Fibroblast of pulmonary artery (primary cell): Measurements from ENCODE around the gene MRFAP1L1.
"Not testable (repeated sequence)": the region's sequence is repeated elsewhere in the genome, so short reads cannot be mapped to it uniquely, and the experiment has no call there.

Experiments used
- DNase-seq: peaks from one replicate; pipeline ENCODE4 v3.0.0-alpha.2; 2010; ENCODE audit warnings: low read depth
- H3K4me3 ChIP-seq: replicated peaks from 2 replicates; pipeline ENCODE4 v1.5.1; 2011; ENCODE audit warnings: low read depth, mild to moderate bottlenecking, control low read depth, low read length, moderate library complexity
- TF ChIP-seq, protein P1 (sequence below): IDR thresholded peaks from 2 replicates; pipeline ENCODE4 v1.5.1; 2011; ENCODE audit warnings: mild to moderate bottlenecking, control low read depth, low read length, inconsistent platforms; ENCODE audit errors: missing control alignments

MRFAP1L1 gene

DNA sequence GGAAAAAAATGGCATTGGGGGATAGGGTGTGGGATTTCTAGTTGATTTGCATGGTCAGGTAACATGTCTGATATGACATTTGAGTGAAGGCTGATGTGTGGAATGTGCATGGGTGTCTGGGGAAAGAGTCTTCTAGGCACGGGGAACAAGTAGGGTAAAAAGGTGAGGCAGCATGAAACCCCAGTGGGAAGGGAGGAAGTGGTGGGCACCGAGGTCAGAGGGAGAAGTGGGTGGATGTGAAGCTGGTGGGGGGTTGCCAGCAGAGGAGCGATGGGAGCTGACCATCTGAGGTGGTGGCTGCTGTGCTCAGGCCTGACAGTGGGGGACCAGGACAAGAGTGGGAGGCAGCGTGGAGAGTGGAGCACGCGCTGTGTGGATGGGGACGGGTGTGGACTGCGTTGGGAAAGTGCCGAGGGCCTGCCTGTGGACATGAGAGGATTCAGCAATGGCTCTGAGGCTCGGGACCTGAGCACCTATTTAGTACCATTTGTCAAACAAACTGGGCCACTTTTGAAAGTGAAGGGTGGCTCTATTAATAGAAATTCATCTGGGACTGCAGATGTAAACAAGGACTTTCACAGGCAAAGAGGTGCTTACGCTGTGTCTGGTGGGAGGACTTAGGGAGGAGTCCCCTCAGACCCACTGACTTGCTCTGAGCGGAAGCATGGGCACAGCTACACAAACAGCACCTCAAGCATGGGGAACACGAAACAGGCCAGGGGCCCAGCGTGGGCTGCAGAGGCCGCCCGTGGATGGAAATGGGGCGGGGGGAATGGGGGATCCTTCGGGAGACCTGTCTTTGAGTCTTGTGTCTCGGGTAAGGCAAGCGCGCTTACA, 32.7 kb downstream of the MRFAP1L1 start:
- TF ChIP-seq, protein P1, sequence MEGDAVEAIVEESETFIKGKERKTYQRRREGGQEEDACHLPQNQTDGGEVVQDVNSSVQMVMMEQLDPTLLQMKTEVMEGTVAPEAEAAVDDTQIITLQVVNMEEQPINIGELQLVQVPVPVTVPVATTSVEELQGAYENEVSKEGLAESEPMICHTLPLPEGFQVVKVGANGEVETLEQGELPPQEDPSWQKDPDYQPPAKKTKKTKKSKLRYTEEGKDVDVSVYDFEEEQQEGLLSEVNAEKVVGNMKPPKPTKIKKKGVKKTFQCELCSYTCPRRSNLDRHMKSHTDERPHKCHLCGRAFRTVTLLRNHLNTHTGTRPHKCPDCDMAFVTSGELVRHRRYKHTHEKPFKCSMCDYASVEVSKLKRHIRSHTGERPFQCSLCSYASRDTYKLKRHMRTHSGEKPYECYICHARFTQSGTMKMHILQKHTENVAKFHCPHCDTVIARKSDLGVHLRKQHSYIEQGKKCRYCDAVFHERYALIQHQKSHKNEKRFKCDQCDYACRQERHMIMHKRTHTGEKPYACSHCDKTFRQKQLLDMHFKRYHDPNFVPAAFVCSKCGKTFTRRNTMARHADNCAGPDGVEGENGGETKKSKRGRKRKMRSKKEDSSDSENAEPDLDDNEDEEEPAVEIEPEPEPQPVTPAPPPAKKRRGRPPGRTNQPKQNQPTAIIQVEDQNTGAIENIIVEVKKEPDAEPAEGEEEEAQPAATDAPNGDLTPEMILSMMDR: no peak

DNA sequence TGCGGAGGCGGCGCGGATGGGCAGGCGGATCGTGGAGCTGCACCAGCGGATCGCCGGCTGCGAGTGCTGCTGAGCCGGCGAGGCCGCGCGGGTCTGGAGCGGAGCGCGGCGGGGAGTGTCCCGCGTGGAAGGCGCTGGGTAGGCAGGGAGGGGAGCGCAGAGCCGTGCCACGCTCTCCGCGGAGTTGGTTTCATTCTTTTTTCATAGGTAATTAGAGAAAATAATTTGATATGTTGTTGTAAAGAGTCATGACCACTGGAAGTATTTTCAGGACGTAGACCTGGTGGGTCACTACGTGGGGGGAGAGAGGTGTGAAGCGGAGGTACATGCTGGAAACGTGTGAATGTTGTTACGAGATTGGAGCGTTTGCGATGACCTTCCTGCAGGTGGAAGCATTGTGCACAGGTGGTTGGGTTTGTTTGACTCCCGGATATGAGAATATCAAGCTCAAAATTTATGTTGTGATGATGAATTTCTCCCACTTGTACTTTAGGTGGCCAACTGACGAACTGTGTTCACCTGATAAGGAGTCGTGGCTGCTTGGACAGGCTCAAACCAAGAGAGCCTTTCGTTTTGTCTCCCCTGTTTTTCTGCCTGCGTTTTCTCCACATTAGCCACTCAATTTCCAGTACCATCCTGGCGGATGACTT, 35.0 kb downstream of the MRFAP1L1 start:
- DNase-seq: peak; percentile 41
- peak overlapping the region; percentile 67 for H3K4me3 ChIP-seq
- TF ChIP-seq, protein P1: peak; percentile 34

More for the DNA sequence above, 32.7 kb downstream of the MRFAP1L1 start:
- DNase-seq: no peak
- H3K4me3 ChIP-seq: no peak overlapping the region

DNA sequence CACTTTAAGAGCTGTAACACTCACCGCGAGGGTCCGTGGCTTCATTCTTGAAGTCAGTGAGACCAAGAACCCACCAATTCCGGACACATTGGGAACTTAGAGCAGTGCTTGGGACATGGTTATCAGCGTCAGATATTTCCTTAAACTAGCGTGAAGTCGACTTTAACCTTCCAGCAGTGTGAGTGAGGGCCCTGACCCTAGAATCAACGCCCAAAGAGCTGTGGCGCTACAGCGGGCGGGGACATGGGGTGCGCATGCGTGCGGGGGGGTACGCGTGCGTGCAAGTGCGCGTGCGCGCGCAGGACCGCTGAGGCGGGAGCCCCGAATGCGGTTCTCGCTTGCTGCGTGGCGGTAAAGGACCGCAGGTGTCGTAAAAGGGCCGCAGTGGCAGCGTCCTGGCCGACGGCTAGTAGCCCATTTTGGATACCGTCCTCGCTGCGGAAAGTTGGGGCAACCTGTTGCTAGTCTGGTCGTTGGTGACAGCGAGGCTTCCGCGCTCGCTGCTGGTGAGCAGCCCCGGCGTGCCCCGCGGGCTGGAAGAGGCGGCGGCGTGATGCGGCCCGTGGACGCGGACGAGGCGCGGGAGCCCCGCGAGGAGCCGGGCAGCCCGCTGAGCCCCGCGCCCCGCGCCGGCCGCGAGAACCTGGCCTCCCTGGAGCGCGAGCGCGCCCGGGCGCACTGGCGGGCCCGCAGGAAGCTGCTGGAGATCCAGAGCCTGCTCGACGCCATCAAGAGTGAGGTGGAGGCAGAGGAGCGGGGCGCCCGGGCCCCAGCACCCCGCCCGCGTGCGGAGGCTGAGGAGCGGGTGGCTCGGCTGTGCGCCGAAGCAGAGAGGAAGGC, 35.8 kb downstream of the MRFAP1L1 start:
- peak overlapping the region; percentile 67 for H3K4me3 ChIP-seq
- TF ChIP-seq, protein P1: no peak
- peak; percentile 96 for DNase-seq

DNA sequence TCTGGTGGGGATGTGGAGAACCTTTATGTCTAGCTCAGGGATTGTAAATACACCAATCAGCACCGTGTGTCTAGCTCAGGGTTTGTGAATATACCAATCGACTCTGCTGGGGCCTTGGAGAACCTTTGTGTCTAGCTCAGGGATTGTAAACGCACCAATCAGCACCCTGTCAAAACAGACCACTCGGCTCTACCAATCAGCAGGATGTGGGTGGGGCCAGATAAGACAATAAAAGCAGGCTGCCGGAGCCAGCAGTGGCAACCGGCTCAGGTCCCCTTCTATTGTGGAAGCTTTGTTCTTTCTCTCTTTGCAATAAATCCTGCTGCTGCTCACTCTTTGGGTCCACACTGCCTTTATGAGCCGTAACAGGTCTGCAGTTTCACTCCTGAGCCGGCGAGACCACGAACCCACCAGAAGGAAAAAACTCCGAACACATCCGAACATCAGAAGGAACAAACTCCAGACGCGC, 36.4 kb downstream of the MRFAP1L1 start:
- H3K4me3 ChIP-seq: peak overlapping the region; percentile 67

DNA sequence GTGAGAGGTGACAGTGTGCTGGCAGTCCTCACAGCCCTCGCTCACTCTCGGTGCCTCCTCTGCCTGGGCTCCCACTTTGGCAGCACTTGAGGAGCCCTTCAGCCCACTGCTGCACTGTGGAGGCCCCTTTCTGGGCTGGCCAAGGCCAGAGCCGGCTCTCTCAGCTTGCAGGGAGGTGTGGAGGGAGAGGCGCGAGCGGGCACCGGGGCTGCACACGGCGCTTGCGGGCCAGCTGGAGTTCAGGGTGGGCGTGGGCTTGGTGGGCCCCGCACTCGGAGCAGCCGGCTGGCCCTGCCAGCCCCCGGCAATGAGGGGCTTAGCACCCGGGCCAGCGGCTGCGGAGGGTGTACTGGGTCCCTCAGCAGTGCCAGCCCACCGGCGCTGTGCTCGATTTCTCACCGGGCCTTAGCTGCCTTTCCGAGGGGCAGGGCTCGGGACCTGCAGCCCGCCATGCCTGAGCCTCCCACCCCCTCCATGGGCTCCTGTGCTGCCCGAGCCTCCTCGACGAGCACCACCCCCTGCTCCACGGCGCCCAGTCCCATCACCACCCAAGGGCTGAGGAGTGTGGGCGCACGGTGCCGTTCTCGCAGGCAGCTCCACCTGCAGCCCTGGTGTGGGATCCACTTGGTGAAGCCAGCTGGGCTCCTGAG, 37.0 kb downstream of the MRFAP1L1 start:
- not testable (repeated sequence) for DNase-seq, H3K4me3 ChIP-seq

More for the DNA sequence above, 36.4 kb downstream of the MRFAP1L1 start:
- DNase-seq: peak; percentile 23

DNA sequence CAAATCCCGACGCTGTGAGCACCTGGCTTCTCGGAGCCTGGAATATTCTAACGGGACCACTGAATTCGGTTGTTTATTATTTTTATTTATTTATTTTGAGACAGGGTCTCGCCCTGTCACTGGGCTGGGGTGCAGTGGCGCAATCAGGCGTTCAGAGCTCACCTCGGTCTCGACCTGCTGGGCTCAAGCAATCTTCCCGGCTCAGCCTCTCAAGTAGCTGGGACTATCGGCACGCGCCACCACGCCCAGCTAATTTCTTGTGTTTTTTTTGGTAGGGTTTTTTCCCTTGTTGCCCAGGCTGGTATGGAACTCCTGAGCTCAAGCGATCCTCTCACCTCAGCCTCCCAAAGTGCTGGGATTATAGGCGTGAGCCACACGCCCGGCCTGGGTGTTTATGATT, 37.5 kb downstream of the MRFAP1L1 start:
- TF ChIP-seq, protein P1: no peak
- DNase-seq: no peak

DNA sequence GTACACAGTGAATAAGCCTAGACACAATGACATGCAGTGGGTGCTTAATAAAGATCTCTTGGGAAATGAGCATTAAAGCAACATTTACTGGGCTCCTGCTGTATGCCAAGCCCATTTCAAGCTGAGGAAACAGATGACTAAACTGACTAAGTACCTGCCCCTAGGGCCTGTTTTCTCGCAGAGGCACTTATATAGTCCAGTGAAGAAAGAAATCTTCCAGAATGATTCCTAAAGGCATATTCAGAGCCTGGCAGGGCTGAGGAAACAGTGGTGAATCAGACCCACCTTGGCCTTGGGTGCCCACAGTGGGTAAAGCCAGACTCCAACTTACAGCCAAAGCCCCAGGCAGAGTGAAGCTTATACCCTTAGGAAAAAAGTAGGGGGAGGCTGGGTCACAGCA, 38.0 kb downstream of the MRFAP1L1 start:
- DNase-seq: no peak
- no peak overlapping the region for H3K4me3 ChIP-seq
- TF ChIP-seq, protein P1: no peak

More for the DNA sequence above, 37.5 kb downstream of the MRFAP1L1 start:
- H3K4me3 ChIP-seq: no peak overlapping the region
